Epithelial cell of esophagus (primary cell): ENCODE data around the gene WWC1.

Experiments
- DNase-seq: peaks from one replicate; pipeline ENCODE4 v3.0.0; 2010; ENCODE audit warnings: low read depth
- H3K4me3 ChIP-seq: 2 replicates; pipeline ENCODE4 v1.5.1; 2011; ENCODE audit warnings: mild to moderate bottlenecking, low read length, control low read depth
- CTCF ChIP-seq: IDR thresholded peaks from 2 replicates; pipeline ENCODE4 v1.5.1; 2011; ENCODE audit warnings: low read depth, mild to moderate bottlenecking, low read length, control low read depth, inconsistent platforms; ENCODE audit not compliant: insufficient read depth; ENCODE audit errors: missing control alignments

Gene WWC1

GRCh38 chr5:168415971-168416370 lies 124.5 kb downstream of the WWC1 start:
- H3K4me3 ChIP-seq: no peak overlapping the region
- no peak for TF ChIP-seq CTCF
- DNase-seq: no peak

GRCh38 chr5:168417731-168418429 lies 126.4 kb downstream of the WWC1 start:
- no peak for DNase-seq
- TF ChIP-seq CTCF: no peak
- no peak overlapping the region for H3K4me3 ChIP-seq

- DNase-seq: no peak
- no peak for TF ChIP-seq CTCF
- H3K4me3 ChIP-seq: no peak overlapping the region
These were observed 129.0 kb downstream of the WWC1 start for GRCh38 chr5:168420461-168420860.

DNA sequence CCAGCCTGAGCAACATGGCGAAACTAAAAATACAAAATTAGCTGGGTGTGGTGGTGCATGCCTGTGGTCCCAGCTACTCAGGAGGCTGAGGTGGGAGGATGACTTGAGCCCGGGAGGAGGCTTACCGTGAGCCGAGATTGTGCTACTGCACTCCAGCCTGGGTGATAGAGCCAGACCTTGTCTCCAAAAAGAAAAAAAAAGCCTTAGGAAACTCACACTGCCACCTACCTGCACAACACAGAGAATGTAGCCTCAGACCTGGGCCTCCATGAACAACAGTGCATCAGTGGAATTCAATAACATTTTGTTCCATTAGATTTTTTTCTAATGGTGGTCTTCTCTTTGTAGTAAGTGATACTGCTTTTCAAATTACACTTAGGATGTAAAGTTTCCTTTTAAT lies 131.0 kb downstream of the WWC1 start:
- no peak overlapping the region for H3K4me3 ChIP-seq
- peak; percentile 43 for DNase-seq

DNA sequence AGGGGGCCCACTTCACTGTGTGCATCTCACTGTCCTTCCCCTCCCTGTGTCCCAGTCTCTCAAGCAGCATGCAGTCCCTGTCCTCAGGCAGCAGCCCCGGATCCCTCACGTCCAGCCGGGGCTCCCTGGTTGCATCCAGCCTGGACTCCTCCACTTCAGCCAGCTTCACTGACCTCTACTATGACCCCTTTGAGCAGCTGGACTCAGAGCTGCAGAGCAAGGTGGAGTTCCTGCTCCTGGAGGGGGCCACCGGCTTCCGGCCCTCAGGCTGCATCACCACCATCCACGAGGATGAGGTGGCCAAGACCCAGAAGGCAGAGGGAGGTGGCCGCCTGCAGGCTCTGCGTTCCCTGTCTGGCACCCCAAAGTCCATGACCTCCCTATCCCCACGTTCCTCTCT lies 132.0 kb downstream of the WWC1 start:
- TF ChIP-seq CTCF: no peak
- no peak overlapping the region for H3K4me3 ChIP-seq
- DNase-seq: no peak

More for the DNA sequence above, 131.0 kb downstream of the WWC1 start:
- peak; percentile 59 for TF ChIP-seq CTCF

- TF ChIP-seq CTCF: no peak
- DNase-seq: no peak
- no peak overlapping the region for H3K4me3 ChIP-seq
These were observed 132.5 kb downstream of the WWC1 start for GRCh38 chr5:168423971-168424370.
